ENCODE data around the gene ANKRD39.

ANKRD39 gene

GRCh38 chr2:96887493-96888012 is 29.7 kb upstream of the ANKRD39 start:
- DNase-seq (ENCODE audit: low read depth): no peak

GRCh38 chr2:96885432-96886347 is 27.9 kb upstream of the ANKRD39 start:
- no peak for DNase-seq (ENCODE audit: low read depth)

GRCh38 chr2:96884299-96885094 is 26.7 kb upstream of the ANKRD39 start:
- no peak for DNase-seq (ENCODE audit: low read depth)

GRCh38 chr2:96883306-96883705 is 25.5 kb upstream of the ANKRD39 start:
- DNase-seq (ENCODE audit: low read depth): no peak

- DNase-seq (ENCODE audit: low read depth): no peak
Measured at GRCh38 chr2:96882906-96883305, 25.1 kb upstream of the ANKRD39 start.

GRCh38 chr2:96882230-96882629 is 24.4 kb upstream of the ANKRD39 start:
- DNase-seq (ENCODE audit: low read depth): no peak

- DNase-seq (ENCODE audit: low read depth): no peak
Measured at GRCh38 chr2:96881349-96882195, 23.8 kb upstream of the ANKRD39 start.

GRCh38 chr2:96880891-96881273 is 23.1 kb upstream of the ANKRD39 start:
- no peak for DNase-seq (ENCODE audit: low read depth)

- no peak for DNase-seq (ENCODE audit: low read depth)
Measured at GRCh38 chr2:96879545-96880040, 21.8 kb upstream of the ANKRD39 start.

GRCh38 chr2:96878796-96879544 is 21.2 kb upstream of the ANKRD39 start:
- DNase-seq (ENCODE audit: low read depth): no peak

GRCh38 chr2:96878171-96878570 is 20.4 kb upstream of the ANKRD39 start:
- no peak for DNase-seq (ENCODE audit: low read depth)

GRCh38 chr2:96877631-96878092 is 19.8 kb upstream of the ANKRD39 start:
- no peak for DNase-seq (ENCODE audit: low read depth)

- no peak for DNase-seq (ENCODE audit: low read depth)
Measured at GRCh38 chr2:96877042-96877451, 19.2 kb upstream of the ANKRD39 start.

- no peak for DNase-seq (ENCODE audit: low read depth)
Measured at GRCh38 chr2:96876269-96877041, 18.6 kb upstream of the ANKRD39 start.

GRCh38 chr2:96875498-96876268 is 17.9 kb upstream of the ANKRD39 start:
- DNase-seq (ENCODE audit: low read depth): no peak

- no peak for DNase-seq (ENCODE audit: low read depth)
Measured at GRCh38 chr2:96874198-96874831, 16.5 kb upstream of the ANKRD39 start.

GRCh38 chr2:96873651-96874096 is 15.9 kb upstream of the ANKRD39 start:
- DNase-seq (ENCODE audit: low read depth): no peak

GRCh38 chr2:96872591-96873349 is 15.0 kb upstream of the ANKRD39 start:
- DNase-seq (ENCODE audit: low read depth): no peak

Data from stimulated activated CD8-positive, alpha-beta memory T cell treated with anti-CD3 and anti-CD28 coated beads, Interleukin-12 subunit alpha, Interleukin-12 subunit beta, amount 100 ng/mL, for 4 hours (primary cell).